Measurements from ENCODE around the gene CASP10. TPM values are rescaled to one million over a fixed set of nuclear protein-coding genes. Genes with fewer than 3 reads are reported as not detected.

Gene CASP10
- total RNA-seq, 1 experiment from 2014 or later = 1.2 TPM

DNA sequence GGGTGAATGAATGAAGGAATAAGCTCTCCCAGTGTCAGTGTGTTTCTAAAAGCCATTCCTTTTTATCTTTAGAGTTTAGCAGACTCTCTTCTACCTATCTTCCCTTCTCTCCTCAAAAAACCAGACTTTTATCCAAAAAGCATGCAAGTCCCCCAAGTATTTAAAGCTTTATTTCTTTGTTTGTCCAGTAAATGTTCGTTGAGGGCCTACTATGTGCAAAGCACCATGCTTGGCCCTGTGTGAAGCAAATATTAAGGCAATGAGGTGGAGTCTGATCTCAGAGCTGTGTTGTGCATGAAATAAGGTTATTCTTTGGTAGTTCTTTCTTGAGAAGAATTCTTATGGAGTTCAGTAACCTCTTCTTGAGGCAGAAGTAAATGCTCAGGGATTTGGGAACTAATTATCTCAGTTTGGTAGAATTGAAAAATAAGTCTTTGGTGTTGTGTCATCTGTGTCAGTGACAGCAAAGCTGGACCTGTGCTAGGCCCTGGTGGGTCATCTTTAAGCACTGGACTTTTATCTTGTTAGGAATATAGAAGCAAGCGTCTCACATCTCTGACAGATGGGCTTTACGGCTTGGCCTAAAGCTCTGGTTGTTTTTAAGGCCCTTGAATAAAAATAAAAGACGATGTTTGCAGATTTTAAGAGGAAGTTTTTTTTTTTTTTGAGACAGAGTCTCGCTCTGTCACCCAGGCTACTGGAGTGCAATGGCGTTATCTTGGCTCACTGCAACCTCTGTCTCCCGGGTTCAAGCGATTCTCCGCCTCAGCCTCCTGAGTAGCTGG, 28.1 kb upstream of the CASP10 start:
- peaks cover 37% of the 10 kb centered on the region for H3K4me1 ChIP-seq (ENCODE audit: insufficient read depth, low read length, poor library complexity, severe bottlenecking)
- no peak for DNase-seq (ENCODE audit: low spot score)
- peak overlapping the region; percentile 25 for H3K27ac ChIP-seq (ENCODE audit: low read depth, low read length, poor library complexity, severe bottlenecking)
- intact Hi-C loops (cut with micrococcal nuclease; ENCODE audit: unreplicated experiment) = loop anchor here (5.0 kb wide), 2 partner anchors 193 to 248 kb away; partner anchors contain the start of gene ORC2
- H3K27me3 ChIP-seq (replicated peaks; ENCODE audit: insufficient read depth, low read depth, low read length, poor library complexity) = no peaks in the 10 kb centered on the region
- ChIA-PET CTCF (no interaction called here), POLR2A (ENCODE audit: low non-redundant PET) (no interaction called here)
- no TSS peak for BruUV-seq (replicated peaks)
- no peak for TF ChIP-seq EZH2 (IDR thresholded peaks at IDR 0.05; ENCODE audit: borderline replicate concordance, low read depth, low read length, poor library complexity, severe bottlenecking)
- TF ChIP-seq, protein P1, sequence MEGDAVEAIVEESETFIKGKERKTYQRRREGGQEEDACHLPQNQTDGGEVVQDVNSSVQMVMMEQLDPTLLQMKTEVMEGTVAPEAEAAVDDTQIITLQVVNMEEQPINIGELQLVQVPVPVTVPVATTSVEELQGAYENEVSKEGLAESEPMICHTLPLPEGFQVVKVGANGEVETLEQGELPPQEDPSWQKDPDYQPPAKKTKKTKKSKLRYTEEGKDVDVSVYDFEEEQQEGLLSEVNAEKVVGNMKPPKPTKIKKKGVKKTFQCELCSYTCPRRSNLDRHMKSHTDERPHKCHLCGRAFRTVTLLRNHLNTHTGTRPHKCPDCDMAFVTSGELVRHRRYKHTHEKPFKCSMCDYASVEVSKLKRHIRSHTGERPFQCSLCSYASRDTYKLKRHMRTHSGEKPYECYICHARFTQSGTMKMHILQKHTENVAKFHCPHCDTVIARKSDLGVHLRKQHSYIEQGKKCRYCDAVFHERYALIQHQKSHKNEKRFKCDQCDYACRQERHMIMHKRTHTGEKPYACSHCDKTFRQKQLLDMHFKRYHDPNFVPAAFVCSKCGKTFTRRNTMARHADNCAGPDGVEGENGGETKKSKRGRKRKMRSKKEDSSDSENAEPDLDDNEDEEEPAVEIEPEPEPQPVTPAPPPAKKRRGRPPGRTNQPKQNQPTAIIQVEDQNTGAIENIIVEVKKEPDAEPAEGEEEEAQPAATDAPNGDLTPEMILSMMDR (conservative IDR thresholded peaks at IDR 0.05; ENCODE audit: low read depth, low read length) = no peak
- no peaks in the 10 kb centered on the region for H3K9me3 ChIP-seq (ENCODE audit: low read depth, low read length, poor library complexity, severe bottlenecking)
- peaks cover 8% of the 10 kb centered on the region for H3K36me3 ChIP-seq (ENCODE audit: insufficient read depth, low read length, poor library complexity, severe bottlenecking)
- no peak overlapping the region for H3K4me3 ChIP-seq (ENCODE audit: low read depth, low read length, poor library complexity, severe bottlenecking)

DNA sequence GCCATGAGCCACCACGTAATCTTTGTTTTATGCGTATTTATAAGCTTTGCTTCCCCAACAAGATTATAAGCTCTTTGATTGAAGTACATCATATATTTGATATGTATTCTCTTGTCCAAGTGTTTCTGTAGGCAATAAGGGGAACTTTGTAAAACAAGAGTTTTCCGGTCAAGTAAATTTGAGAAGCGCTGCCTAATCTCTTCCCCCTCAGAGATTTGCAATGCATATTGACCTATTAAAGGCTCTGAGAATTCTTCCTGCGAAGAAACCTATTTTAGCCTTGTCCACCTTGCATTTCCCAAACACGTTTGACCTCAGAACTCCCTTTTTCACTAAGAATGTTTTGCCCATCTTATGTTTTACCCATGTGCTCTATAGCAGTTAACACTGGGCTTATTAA, 26.9 kb upstream of the CASP10 start:
- H3K4me1 ChIP-seq (ENCODE audit: insufficient read depth, low read length, poor library complexity, severe bottlenecking) = peaks cover 31% of the 10 kb centered on the region
- H3K4me3 ChIP-seq (ENCODE audit: low read depth, low read length, poor library complexity, severe bottlenecking) = no peak overlapping the region
- intact Hi-C loops (cut with micrococcal nuclease; ENCODE audit: unreplicated experiment) = loop anchor here (5.0 kb wide), 2 partner anchors 194 to 249 kb away; partner anchors contain the start of gene ORC2
- peaks cover 12% of the 10 kb centered on the region for H3K36me3 ChIP-seq (ENCODE audit: insufficient read depth, low read length, poor library complexity, severe bottlenecking)
- no peak for DNase-seq (ENCODE audit: low spot score)
- CTCF ChIA-PET = no interaction called here
- POLR2A ChIA-PET (ENCODE audit: low non-redundant PET) = no interaction called here
- no peaks in the 10 kb centered on the region for H3K27me3 ChIP-seq (replicated peaks; ENCODE audit: insufficient read depth, low read depth, low read length, poor library complexity)
- no peak overlapping the region for H3K27ac ChIP-seq (ENCODE audit: low read depth, low read length, poor library complexity, severe bottlenecking)
- no peak for TF ChIP-seq EZH2 (IDR thresholded peaks at IDR 0.05; ENCODE audit: borderline replicate concordance, low read depth, low read length, poor library complexity, severe bottlenecking)
- TF ChIP-seq, protein P1 (conservative IDR thresholded peaks at IDR 0.05; ENCODE audit: low read depth, low read length) = no peak
- BruUV-seq (replicated peaks) = no TSS peak
- no peaks in the 10 kb centered on the region for H3K9me3 ChIP-seq (ENCODE audit: low read depth, low read length, poor library complexity, severe bottlenecking)

DNA sequence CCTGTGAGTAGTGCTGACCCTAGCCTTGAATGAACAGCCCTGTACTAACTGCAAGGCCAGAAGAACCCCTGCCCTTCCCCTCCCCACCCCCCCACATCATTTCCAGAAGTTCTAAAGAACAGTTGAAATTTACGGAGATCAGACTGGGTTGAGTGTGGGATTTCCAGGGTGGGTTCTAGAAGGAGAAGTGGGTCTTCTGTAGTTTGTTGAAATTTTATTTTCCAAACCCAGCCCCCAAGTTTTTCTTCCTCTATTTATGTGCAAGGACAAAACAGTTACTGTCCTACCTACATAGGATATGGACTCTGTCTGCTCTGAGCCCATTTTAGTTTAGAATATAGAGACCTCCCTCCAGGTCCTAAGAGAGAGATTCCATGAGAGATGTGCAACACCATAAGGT, 26.3 kb upstream of the CASP10 start:
- ChIA-PET POLR2A (ENCODE audit: low non-redundant PET) (no interaction called here), CTCF (no interaction called here)
- DNase-seq (ENCODE audit: low spot score) = no peak
- peaks cover 25% of the 10 kb centered on the region for H3K4me1 ChIP-seq (ENCODE audit: insufficient read depth, low read length, poor library complexity, severe bottlenecking)
- TF ChIP-seq EZH2 (IDR thresholded peaks at IDR 0.05; ENCODE audit: borderline replicate concordance, low read depth, low read length, poor library complexity, severe bottlenecking) = no peak
- TF ChIP-seq, protein P1 (conservative IDR thresholded peaks at IDR 0.05; ENCODE audit: low read depth, low read length) = no peak
- H3K9me3 ChIP-seq (ENCODE audit: low read depth, low read length, poor library complexity, severe bottlenecking) = no peaks in the 10 kb centered on the region
- peaks cover 12% of the 10 kb centered on the region for H3K36me3 ChIP-seq (ENCODE audit: insufficient read depth, low read length, poor library complexity, severe bottlenecking)
- no peak overlapping the region for H3K4me3 ChIP-seq (ENCODE audit: low read depth, low read length, poor library complexity, severe bottlenecking)
- no peak overlapping the region for H3K27ac ChIP-seq (ENCODE audit: low read depth, low read length, poor library complexity, severe bottlenecking)
- H3K27me3 ChIP-seq (replicated peaks; ENCODE audit: insufficient read depth, low read depth, low read length, poor library complexity) = no peaks in the 10 kb centered on the region
- intact Hi-C loops (cut with micrococcal nuclease; ENCODE audit: unreplicated experiment) = loop anchor here (5.0 kb wide), 2 partner anchors 194 to 249 kb away; partner anchors contain the start of gene ORC2
- no TSS peak for BruUV-seq (replicated peaks)

All from A673 (cell line).